Measurements from ENCODE around the gene RAB24.
"Not testable (repeated sequence)": the region's sequence is repeated elsewhere in the genome, so short reads cannot be mapped to it uniquely, and the experiment has no call there.

The RAB24 gene

GRCh38 chr5:177303121-177303924, at the start of gene RAB24, which contains the start of gene PRELID1:
RAB24 (minus strand) TSS chr5:177303719; CDS start chr5:177303288, 431 bp downstream.
PRELID1 (plus strand) TSS chr5:177303799; CDS start chr5:177303986, 187 bp downstream.
- peak; percentile 37 for DNase-seq

DNA sequence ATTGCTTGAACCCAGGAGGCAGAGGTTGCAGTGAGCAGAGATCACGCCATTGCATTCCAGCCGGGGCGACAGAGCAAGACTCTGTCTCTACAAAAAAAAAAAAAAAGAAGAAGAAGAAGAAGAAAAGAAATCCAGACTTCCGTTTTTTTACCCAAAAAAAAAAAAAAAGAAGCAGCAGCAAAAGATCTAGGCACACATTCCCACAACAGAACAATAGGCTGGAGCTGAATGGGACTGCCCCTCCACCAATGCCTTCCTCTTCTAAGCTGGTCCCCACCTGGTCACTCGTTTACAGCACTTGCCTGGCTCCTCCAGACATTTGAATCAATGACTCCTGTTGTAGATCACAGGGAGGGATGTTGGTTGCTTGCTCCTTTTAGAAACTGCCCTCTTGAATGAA, 49.6 kb upstream of the RAB24 start:
- no peak for DNase-seq

- DNase-seq: peak; percentile 87
Observed at GRCh38 chr5:177351392-177352329, 48.1 kb upstream of the RAB24 start, which contains the start of gene LMAN2. LMAN2 (minus strand) TSS chr5:177351668; CDS start chr5:177351647, 21 bp downstream.

- no peak for DNase-seq
Observed at GRCh38 chr5:177350776-177351391, 47.4 kb upstream of the RAB24 start.

GRCh38 chr5:177349762-177350161, 46.2 kb upstream of the RAB24 start:
- DNase-seq: no peak

GRCh38 chr5:177349362-177349647, 45.8 kb upstream of the RAB24 start:
- no peak for DNase-seq

DNA sequence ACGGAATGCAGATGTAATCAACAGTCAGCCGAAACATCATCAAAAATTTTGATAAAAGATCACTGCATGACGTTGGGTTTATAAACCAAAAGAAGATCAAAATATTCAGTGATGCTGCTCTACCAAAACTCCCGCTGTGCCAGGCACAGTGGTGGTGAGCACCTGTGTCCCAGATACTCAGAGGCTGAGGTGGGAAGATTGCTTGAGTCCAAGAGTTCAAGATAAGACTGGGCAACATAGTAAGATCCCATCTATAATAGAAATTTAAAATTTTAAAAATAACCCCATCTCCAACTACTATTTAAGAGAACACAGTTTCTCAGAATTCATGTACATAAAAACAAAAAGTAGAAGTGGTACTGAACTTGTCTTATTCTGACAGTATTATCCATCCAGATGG, 44.2 kb upstream of the RAB24 start:
- no peak for DNase-seq

DNA sequence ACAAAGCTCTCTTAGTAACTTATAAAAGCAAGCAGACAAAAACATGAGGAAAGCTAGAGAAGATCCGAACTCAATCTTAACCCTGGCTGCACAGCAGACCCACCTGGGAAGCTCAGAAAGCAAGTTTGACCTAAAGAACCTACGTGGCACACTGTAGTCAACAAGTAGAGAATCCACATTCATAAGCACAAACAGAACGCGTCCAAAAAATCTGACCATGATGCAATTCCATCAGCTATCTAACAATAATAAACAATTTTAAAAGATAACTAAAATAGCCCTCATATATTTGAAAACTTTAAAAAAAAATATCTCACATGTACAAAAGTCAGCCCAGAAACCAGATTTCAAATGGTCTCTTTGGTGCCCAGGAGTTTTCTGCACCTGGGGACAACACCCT, 43.3 kb upstream of the RAB24 start:
- no peak for DNase-seq

- no peak for DNase-seq
Observed at GRCh38 chr5:177344891-177345290, 41.4 kb upstream of the RAB24 start.

DNA sequence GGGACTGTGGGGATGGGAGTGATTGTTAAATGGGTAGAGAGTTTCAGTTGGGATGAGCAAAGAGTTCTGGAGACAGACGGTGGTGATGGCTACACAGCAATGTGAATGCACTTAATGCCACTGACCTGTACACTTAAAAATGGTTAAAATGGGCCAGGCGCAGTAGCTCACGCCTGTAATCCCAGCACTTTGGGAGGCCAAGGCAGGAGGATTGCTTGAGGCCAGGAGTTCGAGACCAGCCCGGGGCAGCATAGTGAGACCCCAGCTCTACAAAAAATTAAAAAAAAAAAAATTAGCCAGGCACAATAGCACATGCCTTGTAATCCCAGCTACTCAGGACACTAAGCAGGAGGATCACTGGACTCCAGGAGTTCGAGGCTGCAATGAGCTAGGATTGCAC, 40.3 kb upstream of the RAB24 start:
- DNase-seq: no peak

GRCh38 chr5:177343000-177343399, 39.5 kb upstream of the RAB24 start:
- not testable (repeated sequence) for DNase-seq

GRCh38 chr5:177339107-177339638, 35.7 kb upstream of the RAB24 start:
- no peak for DNase-seq

GRCh38 chr5:177338251-177339106, 35.0 kb upstream of the RAB24 start:
- DNase-seq: no peak

- DNase-seq: no peak
Observed at GRCh38 chr5:177336603-177337494, 33.3 kb upstream of the RAB24 start.

DNA sequence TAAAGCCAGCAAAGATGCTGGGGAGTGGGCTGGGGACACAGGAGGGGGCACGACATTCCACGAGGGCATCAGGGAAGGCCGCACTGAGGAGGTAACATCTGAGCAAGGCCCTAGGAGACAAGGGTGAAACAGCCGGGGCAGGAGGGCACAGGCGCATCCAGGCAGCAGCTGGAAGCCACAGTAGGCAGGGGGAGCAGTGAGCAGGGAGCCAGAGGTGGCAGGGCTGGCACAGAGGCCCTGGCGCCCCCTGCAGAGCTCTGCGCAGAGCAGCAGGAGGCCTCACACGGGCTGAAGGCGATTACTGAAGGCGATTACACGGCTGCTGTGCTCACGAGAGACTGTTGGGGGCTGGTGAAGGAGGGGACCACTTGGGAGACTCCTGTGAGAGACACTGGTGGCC, 32.6 kb upstream of the RAB24 start:
- no peak for DNase-seq

DNA sequence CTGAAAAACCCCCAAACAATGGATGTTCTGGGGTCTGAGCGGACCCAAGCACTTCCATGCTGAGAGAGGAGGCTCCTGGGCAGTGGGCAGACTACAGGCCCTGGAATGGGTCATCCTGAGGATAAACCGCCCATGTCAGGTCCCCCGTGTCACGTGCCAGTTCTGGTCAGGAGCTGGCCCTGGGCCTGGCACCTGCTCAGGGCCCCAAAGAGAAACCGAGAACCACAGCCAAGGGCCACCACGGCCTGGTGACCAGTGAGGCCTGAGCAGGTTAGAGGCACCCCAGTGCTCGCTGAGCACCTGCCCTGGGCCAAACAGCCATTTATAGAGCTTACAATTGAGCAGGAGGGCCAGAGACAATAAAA, 32.2 kb upstream of the RAB24 start:
- no peak for DNase-seq

DNA sequence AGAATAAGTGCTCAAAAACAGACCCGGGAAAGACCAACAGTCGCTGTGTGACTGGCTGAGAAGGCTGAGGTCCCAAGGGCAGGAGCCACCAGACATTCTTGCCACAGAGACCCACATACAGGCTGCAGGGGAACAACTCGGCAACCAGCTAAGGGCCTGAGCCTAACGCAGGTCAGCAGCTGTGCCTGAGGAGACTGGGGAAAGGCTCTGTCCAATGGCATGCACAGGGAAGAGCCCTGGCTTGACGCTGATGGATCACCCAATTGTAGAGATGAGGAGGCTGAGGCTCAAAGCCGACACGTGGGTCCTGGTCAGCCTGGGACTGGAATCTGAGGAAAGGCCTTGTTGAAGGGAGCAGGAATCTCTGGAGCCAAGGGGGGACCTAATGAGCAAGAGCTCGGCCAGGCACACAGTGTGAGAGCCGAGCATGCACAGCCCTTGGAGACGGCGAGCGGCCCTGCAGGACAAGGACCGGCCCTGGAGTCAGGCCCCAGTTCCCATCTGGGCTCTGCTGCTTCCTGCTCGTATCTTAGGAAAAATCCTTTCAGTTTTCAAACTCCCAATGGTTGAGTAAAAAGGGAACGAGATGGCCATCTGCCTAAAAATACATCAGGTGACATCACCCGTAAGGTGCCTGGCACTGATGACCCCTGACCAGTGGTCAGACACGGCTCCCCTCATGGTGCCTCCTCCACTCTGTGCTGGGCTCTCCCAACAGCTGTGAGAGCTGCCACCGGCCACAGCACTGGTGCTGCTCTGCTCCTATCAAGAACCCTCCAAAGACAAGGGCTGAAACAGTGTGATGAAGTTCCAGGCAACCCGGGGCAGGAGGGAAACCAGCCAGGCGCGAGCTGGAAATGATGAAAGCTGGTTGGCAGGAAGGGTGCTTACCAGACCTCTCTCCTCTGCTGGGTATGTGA, 31.5 kb upstream of the RAB24 start:
- no peak for DNase-seq

DNA sequence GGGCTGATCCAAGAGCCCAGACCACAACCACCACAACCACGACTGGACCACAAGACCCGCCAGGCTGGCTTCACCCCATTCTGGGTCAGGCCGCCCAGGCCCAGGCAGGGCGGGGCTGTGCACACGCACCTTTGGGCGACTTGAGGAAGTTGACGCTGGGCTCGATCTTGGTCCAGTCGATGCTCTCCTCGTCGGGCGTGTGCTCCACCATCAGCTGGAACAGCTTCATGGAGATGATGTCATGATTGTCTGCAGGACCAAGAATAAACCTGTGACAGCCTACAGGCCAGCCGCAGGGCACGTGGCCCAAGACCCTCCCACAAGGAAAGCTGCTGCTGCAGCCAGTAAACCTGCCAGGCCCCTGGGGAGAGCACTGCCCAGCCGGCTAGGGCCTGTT, 30.6 kb upstream of the RAB24 start:
- DNase-seq: no peak

- DNase-seq: no peak
Observed at GRCh38 chr5:177333420-177334154, 30.1 kb upstream of the RAB24 start.
